HepG2 (cell line): Measurements from ENCODE around the gene PYGL. TPM values are rescaled to one million over a fixed set of nuclear protein-coding genes. Genes with fewer than 3 reads are reported as not detected.

ENCODE experiments used
- AGO2 ChIP-seq: fragments of 200-400 bp; formaldehyde crosslinking; optimal IDR thresholded peaks from 2 replicates; pipeline ENCODE3; 2017; ENCODE audit warnings: mild to moderate bottlenecking, low read depth, low read length, moderate library complexity
- ELF4 ChIP-seq: sonication (generic); formaldehyde crosslinking; IDR thresholded peaks from 2 replicates; pipeline ENCODE4 v1.5.0; 2020; ENCODE audit warnings: missing genetic modification reagents, mild to moderate bottlenecking, moderate library complexity, borderline replicate concordance
- FOXK2 ChIP-seq: fragments of 450-650 bp; IDR thresholded peaks from 2 replicates; pipeline ENCODE4 v1.6.1; 2016
- FUBP1 ChIP-seq: sonication (generic); formaldehyde crosslinking; IDR thresholded peaks from 2 replicates; pipeline ENCODE4 v1.5.1; 2020; ENCODE audit warnings: missing genetic modification reagents, mild to moderate bottlenecking, borderline replicate concordance
- GATAD1 ChIP-seq: IDR thresholded peaks from 2 replicates; pipeline ENCODE4 v1.6.1; 2016; ENCODE audit warnings: missing genetic modification reagents, missing compliant biosample characterization
- HDAC6 ChIP-seq: fragments of 200-600 bp; sonication (generic); IDR thresholded peaks from 2 replicates; pipeline ENCODE4 v1.7.0; 2017; ENCODE audit warnings: mild to moderate bottlenecking, antibody characterized with exemption, low read length, low read depth
- IKZF1 ChIP-seq: fragments of 450-650 bp; IDR thresholded peaks from 2 replicates; pipeline ENCODE4 v1.7.1; 2016
- KDM5B ChIP-seq: sonication (generic); formaldehyde crosslinking; IDR thresholded peaks from 2 replicates; pipeline ENCODE4 v1.4.0; 2020; ENCODE audit warnings: missing genetic modification reagents, mild to moderate bottlenecking, borderline replicate concordance
- NR2F1 ChIP-seq, 2 experiments: fragments of 450-650 bp in 1 of 2; formaldehyde crosslinking in 1 of 2; IDR thresholded peaks; 2 replicates each; pipeline versions ENCODE4 v1.5.0 to v1.6.1; 2016 to 2020; ENCODE audit warnings: mild to moderate bottlenecking in 1 of 2, missing compliant biosample characterization in 1 of 2, missing genetic modification reagents in 1 of 2, moderate library complexity in 1 of 2
- PRDM4 ChIP-seq: sonication (generic); formaldehyde crosslinking; IDR thresholded peaks from 2 replicates; pipeline ENCODE4 v1.9.0; 2021; ENCODE audit warnings: missing genetic modification reagents, borderline replicate concordance
- RELA ChIP-seq: sonication (generic); formaldehyde crosslinking; IDR thresholded peaks from 2 replicates; pipeline ENCODE4 v1.4.0; 2020; ENCODE audit warnings: missing genetic modification reagents
- RFXANK ChIP-seq: IDR thresholded peaks from 2 replicates; pipeline ENCODE4 v1.6.1; 2016
- TAF15 ChIP-seq: fragments of 200-400 bp; formaldehyde crosslinking; IDR thresholded peaks from one replicate; pipeline ENCODE4 v1.6.1; 2018; ENCODE audit warnings: mild to moderate bottlenecking, low read depth, low read length; ENCODE audit not compliant: poor library complexity, severe bottlenecking
- ZFX ChIP-seq: sonication (generic); formaldehyde crosslinking; IDR thresholded peaks from 2 replicates; pipeline ENCODE4 v1.4.0; 2020; ENCODE audit warnings: mild to moderate bottlenecking, low read depth, missing genetic modification reagents, moderate library complexity
- ZMYM2 ChIP-seq: sonication (generic); formaldehyde crosslinking; IDR thresholded peaks from 2 replicates; pipeline ENCODE4 v1.8.0; 2022; ENCODE audit warnings: mild to moderate bottlenecking, missing genetic modification reagents
- ZNF17 ChIP-seq: sonication (generic); formaldehyde crosslinking; IDR thresholded peaks from 2 replicates; pipeline ENCODE4 v1.5.0; 2020; ENCODE audit warnings: mild to moderate bottlenecking, missing genetic modification reagents
- ZNF333 ChIP-seq: sonication (generic); formaldehyde crosslinking; IDR thresholded peaks from 2 replicates; pipeline ENCODE4 v1.4.0; 2020; ENCODE audit warnings: mild to moderate bottlenecking, missing genetic modification reagents, borderline replicate concordance
- ZNF343 ChIP-seq: sonication (generic); formaldehyde crosslinking; IDR thresholded peaks from 2 replicates; pipeline ENCODE4 v1.4.0; 2020; ENCODE audit warnings: mild to moderate bottlenecking, missing genetic modification reagents
- ZNF382 ChIP-seq: sonication (generic); formaldehyde crosslinking; IDR thresholded peaks from 2 replicates; pipeline ENCODE4 v1.5.0; 2020; ENCODE audit warnings: missing genetic modification reagents, mild to moderate bottlenecking, borderline replicate concordance
- ZNF761 ChIP-seq: sonication (generic); formaldehyde crosslinking; conservative IDR thresholded peaks from 2 replicates; pipeline ENCODE4 v1.4.0; 2020; ENCODE audit warnings: mild to moderate bottlenecking, missing genetic modification reagents
- ZSCAN20 ChIP-seq: sonication (generic); formaldehyde crosslinking; IDR thresholded peaks from 2 replicates; pipeline ENCODE4 v1.4.0; 2020; ENCODE audit warnings: missing genetic modification reagents, mild to moderate bottlenecking, borderline replicate concordance
- ZSCAN31 ChIP-seq: sonication (generic); formaldehyde crosslinking; IDR thresholded peaks from 2 replicates; pipeline ENCODE4 v1.5.0; 2020; ENCODE audit warnings: low read depth, mild to moderate bottlenecking, missing genetic modification reagents
- polyA plus RNA-seq, 8 experiments: library from polyadenylated mRNA; depleted of rRNA in 3 of 8; stranded (reverse) in 7 of 8; unstranded in 1 of 8; fragments of >200 nt; fragmentation: Illumina TruSeq in 4 of 8; extraction: Trizol in 4 of 8; gene quantifications; 2 replicates each; pipeline versions ENCODE4 v1.2.1 to v1.2.3, GENCODE V29; 2011 to 2016; ENCODE audit warnings: low read depth in 4 of 8, missing spikeins in 1 of 8, mixed read lengths in 1 of 8; ENCODE audit not compliant: insufficient read depth in 1 of 8
- total RNA-seq, 5 experiments: library from RNA; depleted of rRNA; stranded (reverse); fragments of >200 nt; fragmentation: Illumina TruSeq; extraction: Trizol; gene quantifications; 2 replicates each; pipeline ENCODE4 v1.2.3, GENCODE V29; 2016; ENCODE audit warnings: low read depth in 1 of 5
- TF ChIP-seq, protein P1 (sequence below): sonication (generic); formaldehyde crosslinking; IDR thresholded peaks from 2 replicates; pipeline ENCODE4; 2020; ENCODE audit warnings: missing genetic modification reagents, mild to moderate bottlenecking, borderline replicate concordance

The PYGL gene
- total and polyA plus RNA-seq, 2 of the 13 experiments (the other 11 are each of a cell fraction or from before 2014, with no cell fraction given), result 98.4 to 110 TPM

DNA sequence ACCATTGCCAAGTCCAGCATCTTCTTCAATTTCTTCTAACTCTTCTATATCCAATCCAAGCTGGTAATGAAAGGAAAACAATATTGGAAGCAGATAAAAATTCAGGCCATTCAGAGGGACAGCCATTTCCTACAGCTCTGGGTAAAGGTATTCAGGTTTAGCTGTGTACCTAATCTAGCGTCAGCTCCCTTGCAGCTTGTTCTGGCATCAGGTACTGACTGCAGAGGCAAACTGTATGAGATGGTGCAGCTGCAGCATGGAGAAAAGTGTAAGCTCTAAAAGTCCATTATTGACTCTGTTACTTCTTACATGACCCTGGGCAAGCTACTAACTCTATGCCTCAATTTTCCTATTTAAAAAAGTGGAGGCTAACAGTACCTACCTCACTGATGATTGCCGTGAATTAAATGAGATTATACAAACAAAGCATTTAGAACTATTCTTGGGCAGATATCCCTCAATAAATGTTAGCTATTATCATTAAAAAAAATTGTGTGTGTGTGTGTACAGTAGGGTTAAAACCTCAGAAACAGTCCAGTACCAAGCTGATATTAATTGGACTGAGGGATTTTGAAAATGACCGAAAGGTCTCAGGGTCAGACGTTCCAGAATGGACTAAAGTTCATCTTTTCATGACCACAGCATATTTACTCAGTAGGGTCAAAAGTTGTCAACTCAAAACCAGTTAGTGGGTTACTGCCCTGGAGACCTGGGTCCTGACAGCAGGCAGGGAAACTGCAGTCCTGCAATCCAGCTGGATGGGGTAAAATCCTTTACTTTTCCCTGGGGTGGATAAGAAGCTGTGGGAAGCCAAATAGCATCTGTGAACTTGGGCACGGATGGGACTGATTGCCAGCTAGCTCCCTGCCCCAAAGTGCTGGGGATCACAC, 8.9 kb downstream of the PYGL start (continued):
- TF ChIP-seq NR2F1 (CRISPR knock-in tag; IDR thresholded peaks at IDR 0.05) (peak; percentile 94 to 95), ZNF761 (CRISPR knock-in tag) (peak; percentile 62; the same call in 1 of the 2 replicates), IKZF1 (no peak), FUBP1 (CRISPR knock-in tag) (no peak), ZSCAN31 (CRISPR knock-in tag) (0 out of 2 replicates have a peak, but pooled peaks have one; percentile 62), ZFX (CRISPR knock-in tag) (no peak), ELF4 (CRISPR knock-in tag) (no peak), GATAD1 (no peak), FOXK2 (no peak), ZNF17 (CRISPR knock-in tag) (no peak), KDM5B (CRISPR knock-in tag) (no peak), ZMYM2 (CRISPR knock-in tag) (no peak), TAF15 (no peak), PRDM4 (CRISPR knock-in tag) (no peak), RELA (CRISPR knock-in tag) (no peak), ZNF382 (CRISPR knock-in tag) (no peak), ZNF343 (no peak), HDAC6 (no peak), AGO2 (no peak), ZNF333 (CRISPR knock-in tag) (no peak), RFXANK (no peak), ZSCAN20 (CRISPR knock-in tag) (peak; percentile 92; the same call in 1 of the 2 replicates)
- TF ChIP-seq, protein P1, sequence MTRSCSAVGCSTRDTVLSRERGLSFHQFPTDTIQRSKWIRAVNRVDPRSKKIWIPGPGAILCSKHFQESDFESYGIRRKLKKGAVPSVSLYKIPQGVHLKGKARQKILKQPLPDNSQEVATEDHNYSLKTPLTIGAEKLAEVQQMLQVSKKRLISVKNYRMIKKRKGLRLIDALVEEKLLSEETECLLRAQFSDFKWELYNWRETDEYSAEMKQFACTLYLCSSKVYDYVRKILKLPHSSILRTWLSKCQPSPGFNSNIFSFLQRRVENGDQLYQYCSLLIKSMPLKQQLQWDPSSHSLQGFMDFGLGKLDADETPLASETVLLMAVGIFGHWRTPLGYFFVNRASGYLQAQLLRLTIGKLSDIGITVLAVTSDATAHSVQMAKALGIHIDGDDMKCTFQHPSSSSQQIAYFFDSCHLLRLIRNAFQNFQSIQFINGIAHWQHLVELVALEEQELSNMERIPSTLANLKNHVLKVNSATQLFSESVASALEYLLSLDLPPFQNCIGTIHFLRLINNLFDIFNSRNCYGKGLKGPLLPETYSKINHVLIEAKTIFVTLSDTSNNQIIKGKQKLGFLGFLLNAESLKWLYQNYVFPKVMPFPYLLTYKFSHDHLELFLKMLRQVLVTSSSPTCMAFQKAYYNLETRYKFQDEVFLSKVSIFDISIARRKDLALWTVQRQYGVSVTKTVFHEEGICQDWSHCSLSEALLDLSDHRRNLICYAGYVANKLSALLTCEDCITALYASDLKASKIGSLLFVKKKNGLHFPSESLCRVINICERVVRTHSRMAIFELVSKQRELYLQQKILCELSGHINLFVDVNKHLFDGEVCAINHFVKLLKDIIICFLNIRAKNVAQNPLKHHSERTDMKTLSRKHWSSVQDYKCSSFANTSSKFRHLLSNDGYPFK (CRISPR knock-in tag), result no peak
